ENCODE measurements around the gene CASP7. TPM values are rescaled to one million over a fixed set of nuclear protein-coding genes. Genes with fewer than 3 reads are reported as not detected.

Gene CASP7
- total and polyA plus RNA-seq, 2 of the 8 experiments (the other 6 are each of a cell fraction or from before 2014, with no cell fraction given), result 2.3 to 4.1 TPM

GRCh38 chr10:113754768-113755167, 75.1 kb downstream of the CASP7 start:
- Histone ChIP-seq H3K4ac (replicated peaks; ENCODE audit: insufficient read length, low read depth, low read length) (no peak overlapping the region), H3K79me2 (ENCODE audit: control insufficient read depth in 1 of 2, insufficient read depth in 2 of 2, low read length in 2 of 2) (no peaks in the 10 kb centered on the region), H4K91ac (replicated peaks; ENCODE audit: insufficient read length, low read length) (no peak overlapping the region), H3K56ac (replicated peaks; ENCODE audit: insufficient read length, low read depth, low read length) (no peak overlapping the region), H3K27ac (ENCODE audit: low read depth, low read length) (no peak overlapping the region), H2BK20ac (ENCODE audit: low read length) (no peak overlapping the region), H3K9ac (replicated peaks in 1 of 4; ENCODE audit: extremely low read depth in 1 of 4, low read depth in 3 of 4, low read length in 3 of 4) (no peak overlapping the region), H3K79me1 (ENCODE audit: low read depth, low read length) (no peaks in the 10 kb centered on the region), H3K27me3 (replicated peaks in 1 of 4; ENCODE audit: control insufficient read depth in 3 of 4, extremely low read depth in 1 of 4, insufficient read depth in 3 of 4, low read length in 3 of 4) (no peaks in the 10 kb centered on the region), H2BK12ac (ENCODE audit: low read depth, low read length) (no peak overlapping the region), H2BK5ac (ENCODE audit: low read depth, low read length) (no peak overlapping the region), H3K23ac (ENCODE audit: insufficient read length) (no peak overlapping the region), H3K4me3 (ENCODE audit: extremely low read depth in 1 of 4, insufficient read depth in 2 of 4, low read depth in 3 of 4, low read length in 4 of 4) (no peak overlapping the region), H4K8ac (ENCODE audit: extremely low read depth, insufficient read depth, low read length) (no peak overlapping the region), H3K4me1 (replicated peaks in 1 of 4; ENCODE audit: control insufficient read depth in 3 of 4, insufficient read depth in 4 of 4, low read length in 3 of 4) (no peaks in the 10 kb centered on the region), H2BK15ac (ENCODE audit: low read length) (no peak overlapping the region), H3K14ac (ENCODE audit: insufficient read length) (no peak overlapping the region), H2BK120ac (replicated peaks; ENCODE audit: low read depth, low read length) (no peak overlapping the region), H3K18ac (ENCODE audit: extremely low read depth, low read length) (no peak overlapping the region), H2AFZ (ENCODE audit: low read length) (no peak overlapping the region), H3K36me3 (ENCODE audit: control insufficient read depth in 2 of 4, insufficient read depth in 4 of 4, low read length in 3 of 4) (no peaks in the 10 kb centered on the region), H3K23me2 (ENCODE audit: low read depth, low read length) (no peaks in the 10 kb centered on the region), H4K20me1 (replicated peaks in 1 of 2; ENCODE audit: control insufficient read depth in 1 of 2, insufficient read depth in 2 of 2, low read length in 2 of 2) (no peaks in the 10 kb centered on the region), H2AK5ac (ENCODE audit: low read depth, low read length) (no peak overlapping the region), H3K4me2 (ENCODE audit: insufficient read depth in 1 of 2, low read depth in 2 of 2, low read length in 2 of 2) (no peak overlapping the region), H4K5ac (ENCODE audit: insufficient read length, low read depth, low read length) (no peak overlapping the region), H3K9me3 (ENCODE audit: insufficient read depth in 2 of 2, low read depth in 1 of 2, low read length in 1 of 2) (no peaks in the 10 kb centered on the region)
- WGBS, 2 experiments (ENCODE audit: extremely low coverage in 1 of 2, insufficient coverage in 1 of 2, insufficient read length in 1 of 2, insufficient replicate concordance in 2 of 2, low coverage in 1 of 2, low lambda C conversion rate in 2 of 2, missing lambda C conversion rate in 1 of 2), result 91% methylated on average over 9 of the region's 9 CpGs; no CpG with 5 or more reads in 1 of the 2 experiments
- ChIA-PET POLR2A (ENCODE audit: partially characterized antibody) (no interaction called here), CTCF (ENCODE audit: partially characterized antibody) (interaction anchor here (1.3 kb wide), 1 partner anchor 20 kb away, joined by 5 read pairs; no protein-coding TSS in a partner anchor)
- DNase-seq (ENCODE audit: low read depth in 1 of 2, low spot score in 2 of 2) (no peak), FAIRE-seq (no peak)
- TF ChIP-seq EZH2 (IDR thresholded peaks at IDR 0.05; ENCODE audit: low read depth, low read length, severe bottlenecking), result no peak
- TF ChIP-seq RFX5 (IDR thresholded peaks at IDR 0.05; ENCODE audit: borderline replicate concordance, low read depth, low read length), result no peak
- no peak for TF ChIP-seq PHF8 (conservative IDR thresholded peaks at IDR 0.05; ENCODE audit: low read depth, low read length)
- TF ChIP-seq CTBP2 (IDR thresholded peaks at IDR 0.05; ENCODE audit: borderline replicate concordance, insufficient read depth, insufficient read length, low read length), result no peak
- TF ChIP-seq KDM4A (IDR thresholded peaks at IDR 0.05; ENCODE audit: low read depth, low read length, severe bottlenecking), result no peak
- TF ChIP-seq POLR2AphosphoS5 (IDR thresholded peaks at IDR 0.05; ENCODE audit: low read depth, low read length), result no peak
- no peak for TF ChIP-seq EP300 (IDR thresholded peaks at IDR 0.05; ENCODE audit: borderline replicate concordance in 1 of 2, low read depth in 2 of 2, low read length in 2 of 2)
- no peak for TF ChIP-seq CEBPB (IDR thresholded peaks at IDR 0.05; ENCODE audit: low read depth, low read length)
- no peak for TF ChIP-seq GABPA (IDR thresholded peaks at IDR 0.05; ENCODE audit: borderline replicate concordance, insufficient read depth, low read length)
- TF ChIP-seq MAX (IDR thresholded peaks at IDR 0.05), result no peak
- no peak for TF ChIP-seq TAF1 (IDR thresholded peaks at IDR 0.05; ENCODE audit: low read depth, low read length)
- TF ChIP-seq YY1 (IDR thresholded peaks at IDR 0.05; ENCODE audit: low read depth, low read length), result no peak
- TF ChIP-seq CBX5 (IDR thresholded peaks at IDR 0.05; ENCODE audit: low read depth, low read length), result no peak
- TF ChIP-seq RAD21 (IDR thresholded peaks at IDR 0.05 in 1 of 2, conservative IDR thresholded peaks at IDR 0.05 in 1 of 2; ENCODE audit: low read depth in 2 of 2, low read length in 2 of 2), result no peak
